HepG2 (cell line): ENCODE measurements around the gene SPOCD1. TPM values are rescaled to one million over a fixed set of nuclear protein-coding genes. Genes with fewer than 3 reads are reported as not detected.

ENCODE experiments used
- ATAC-seq: fragments of 200-7000 bp; cut with Tn5 transposase; 3 replicates; pipeline ENCODE4 v1.9.1; 2020; ENCODE audit warnings: mild to moderate bottlenecking, moderate library complexity
- BruUV-seq: library from RNA; stranded (reverse); fragments of 400-500 nt; replicated peaks from 2 replicates; lab custom pipeline; 2021; lab: Mats Ljungman, UMichigan
- CTCF ChIA-PET: fragments of 300-600 bp; formaldehyde crosslinking; extraction: SDS; loops from one replicate; lab custom pipeline; 2021; ENCODE audit warnings: low total read pairs, inconsistent platforms, low intra/inter-chr PET ratio; lab: Yijun Ruan, JAX
- POLR2A ChIA-PET: fragments of 350-600 bp; sonication (Branson Sonifier 250); formaldehyde crosslinking; loops from one replicate; lab custom pipeline; 2020; ENCODE audit warnings: antibody characterized with exemption, inconsistent platforms; lab: Yijun Ruan, JAX
- DNase-seq: peaks from one replicate; pipeline ENCODE4 v3.0.0-alpha.2; 2015; ENCODE audit warnings: low spot score
- FAIRE-seq: peaks from 3 replicates; lab custom pipeline; 2011; peaks lifted over from hg19 to GRCh38; lab: Jason Lieb, UNC
- H2AFZ ChIP-seq: one replicate; pipeline ENCODE4 v1.6.1; 2011; ENCODE audit warnings: low read length, inconsistent platforms
- H3K27ac ChIP-seq: fragments of 300-600 bp; 3 replicates; pipeline ENCODE4 v1.8.0; 2011; ENCODE audit warnings: mixed run types, mild to moderate bottlenecking, mixed read lengths, low read length, inconsistent platforms; ENCODE audit not compliant: insufficient read depth; ENCODE audit errors: extremely low read length
- H3K27me3 ChIP-seq, 2 experiments: fragments of 200-600 bp in 1 of 2; 2 replicates in 1 of 2; 3 replicates in 1 of 2; pipeline versions ENCODE4 v1.6.0 to v1.8.0; 2011; ENCODE audit warnings: low read length in 2 of 2, mild to moderate bottlenecking in 2 of 2, moderate library complexity in 2 of 2, inconsistent platforms in 1 of 2; ENCODE audit not compliant: insufficient read depth in 2 of 2, control insufficient read depth in 1 of 2
- H3K36me3 ChIP-seq, 2 experiments: fragments of 200-600 bp in 1 of 2; replicated peaks in 1 of 2; 2 replicates in 1 of 2; 3 replicates in 1 of 2; pipeline versions ENCODE4 v1.5.1 to v1.8.0; 2011; ENCODE audit warnings: low read length in 2 of 2, inconsistent platforms in 1 of 2; ENCODE audit not compliant: insufficient read depth in 2 of 2, control insufficient read depth in 1 of 2
- H3K4me1 ChIP-seq: 2 replicates; pipeline ENCODE4 v1.5.1; 2012; ENCODE audit warnings: low read length, inconsistent platforms; ENCODE audit not compliant: insufficient read depth
- H3K4me2 ChIP-seq: 2 replicates; pipeline ENCODE4 v1.6.0; 2011; ENCODE audit warnings: low read depth, low read length, inconsistent platforms
- H3K4me3 ChIP-seq, 3 experiments: fragments of 200-600 bp in 1 of 3; sonication (generic), shearing (Covaris generic) in 1 of 3; replicated peaks in 1 of 3; 2 replicates each; pipeline ENCODE4 v1.5.1; 2011 to 2016; ENCODE audit warnings: low read length in 3 of 3, inconsistent platforms in 2 of 3, low read depth in 2 of 3, mild to moderate bottlenecking in 2 of 3, control low read depth in 1 of 3, mixed read lengths in 1 of 3; ENCODE audit not compliant: insufficient read depth in 1 of 3
- H3K79me2 ChIP-seq: one replicate; pipeline ENCODE4 v1.6.1; 2011; ENCODE audit warnings: low read length, inconsistent platforms; ENCODE audit not compliant: insufficient read depth
- H3K9ac ChIP-seq: 2 replicates; pipeline ENCODE4 v1.6.0; 2011; ENCODE audit warnings: mild to moderate bottlenecking, low read depth, low read length, inconsistent platforms; ENCODE audit not compliant: insufficient read depth
- H3K9me3 ChIP-seq: 2 replicates; pipeline ENCODE4 v1.5.1; 2012; ENCODE audit warnings: mild to moderate bottlenecking, low read length
- H4K20me1 ChIP-seq: 2 replicates; pipeline ENCODE4 v1.6.0; 2011; ENCODE audit warnings: inconsistent platforms, mild to moderate bottlenecking, low read length, moderate library complexity; ENCODE audit not compliant: insufficient read depth
- CHD4 ChIP-seq: fragments of 200-600 bp; sonication (generic); IDR thresholded peaks from 2 replicates; pipeline ENCODE4 v1.7.0; 2017; ENCODE audit warnings: mild to moderate bottlenecking, low read length, borderline replicate concordance
- HMG20A ChIP-seq: IDR thresholded peaks from 2 replicates; pipeline ENCODE4 v1.6.1; 2016; ENCODE audit warnings: borderline replicate concordance
- HNRNPK ChIP-seq: fragments of 200-400 bp; formaldehyde crosslinking; IDR thresholded peaks from 2 replicates; pipeline ENCODE4 v1.6.1; 2018; ENCODE audit warnings: low read length, low read depth, moderate library complexity, mild to moderate bottlenecking; ENCODE audit not compliant: poor library complexity, severe bottlenecking
- KLF13 ChIP-seq: sonication (generic); formaldehyde crosslinking; IDR thresholded peaks from 2 replicates; pipeline ENCODE4 v1.4.0; 2020; ENCODE audit warnings: mild to moderate bottlenecking, missing genetic modification reagents
- RBM22 ChIP-seq: fragments of 200-400 bp; formaldehyde crosslinking; optimal IDR thresholded peaks from 2 replicates; pipeline ENCODE3; 2017; ENCODE audit warnings: mild to moderate bottlenecking, low read length, moderate library complexity
- RFX3 ChIP-seq: IDR thresholded peaks from 2 replicates; pipeline ENCODE4 v1.6.1; 2016; ENCODE audit warnings: missing biosample characterization, missing genetic modification reagents
- TBP ChIP-seq: sonication (generic); formaldehyde crosslinking; IDR thresholded peaks from 2 replicates; pipeline ENCODE4 v1.5.0; 2020; ENCODE audit warnings: missing genetic modification reagents
- ZFX ChIP-seq: sonication (generic); formaldehyde crosslinking; IDR thresholded peaks from 2 replicates; pipeline ENCODE4 v1.4.0; 2020; ENCODE audit warnings: mild to moderate bottlenecking, low read depth, missing genetic modification reagents, moderate library complexity
- ZNF234 ChIP-seq: sonication (generic); formaldehyde crosslinking; conservative IDR thresholded peaks from 2 replicates; pipeline ENCODE4 v1.5.1; 2020; ENCODE audit warnings: mild to moderate bottlenecking, missing genetic modification reagents
- ZNF552 ChIP-seq: sonication (generic); formaldehyde crosslinking; IDR thresholded peaks from 2 replicates; pipeline ENCODE4 v1.9.0; 2022; ENCODE audit warnings: missing genetic modification reagents, mild to moderate bottlenecking, borderline replicate concordance
- ZNF564 ChIP-seq: sonication (generic); formaldehyde crosslinking; IDR thresholded peaks from 2 replicates; pipeline ENCODE4 v1.8.1; 2023; ENCODE audit warnings: mild to moderate bottlenecking, missing genetic modification reagents
- ZNF570 ChIP-seq: sonication (generic); formaldehyde crosslinking; IDR thresholded peaks from 2 replicates; pipeline ENCODE4 v1.4.0; 2020; ENCODE audit warnings: mild to moderate bottlenecking, missing genetic modification reagents, borderline replicate concordance
- ZNF674 ChIP-seq: sonication (generic); formaldehyde crosslinking; IDR thresholded peaks from 2 replicates; pipeline ENCODE4 v1.5.0; 2020; ENCODE audit warnings: low read depth, mild to moderate bottlenecking, missing genetic modification reagents
- WGBS: methylation state at CpG from one replicate; pipeline ENCODE4 v1.1.6; 2017; ENCODE audit warnings: low lambda C conversion rate; 5-methylcytosine and 5-hydroxymethylcytosine counted together
- in situ Hi-C: cut with HindIII; loops from 2 replicates; pipeline ENCODE4 v1.10.0; 2017; ENCODE audit warnings: low pct_unique_long_range_greater_than_20kb; ENCODE audit not compliant: extremely low pct_ligation_motif_present
- intact Hi-C: fragments of 100-400 bp; cut with micrococcal nuclease; formaldehyde crosslinking; loops from one replicate; pipeline ENCODE4 v1.10.0; 2022; ENCODE audit not compliant: unreplicated experiment
- polyA plus RNA-seq, 8 experiments: library from polyadenylated mRNA; depleted of rRNA in 3 of 8; stranded (reverse) in 7 of 8; unstranded in 1 of 8; fragments of >200 nt; fragmentation: Illumina TruSeq in 4 of 8; extraction: Trizol in 4 of 8; gene quantifications; 2 replicates each; pipeline versions ENCODE4 v1.2.1 to v1.2.3, GENCODE V29; 2011 to 2016; ENCODE audit warnings: low read depth in 4 of 8, missing spikeins in 1 of 8, mixed read lengths in 1 of 8; ENCODE audit not compliant: insufficient read depth in 1 of 8
- total RNA-seq, 5 experiments: library from RNA; depleted of rRNA; stranded (reverse); fragments of >200 nt; fragmentation: Illumina TruSeq; extraction: Trizol; gene quantifications; 2 replicates each; pipeline ENCODE4 v1.2.3, GENCODE V29; 2016; ENCODE audit warnings: low read depth in 1 of 5
- TF ChIP-seq, protein P1 (sequence below): sonication (generic); formaldehyde crosslinking; IDR thresholded peaks from 2 replicates; pipeline ENCODE4 v1.8.1; 2023; ENCODE audit warnings: missing genetic modification reagents, mild to moderate bottlenecking, borderline replicate concordance
- TF ChIP-seq, protein P2 (sequence below): sonication (generic); formaldehyde crosslinking; IDR thresholded peaks from 2 replicates; pipeline ENCODE4 v1.4.0; 2020; ENCODE audit warnings: missing genetic modification reagents, mild to moderate bottlenecking, borderline replicate concordance
- TF ChIP-seq, protein P3 (sequence below): sonication (generic); formaldehyde crosslinking; IDR thresholded peaks from 2 replicates; pipeline ENCODE4 v1.4.0; 2020; ENCODE audit warnings: missing genetic modification reagents

The SPOCD1 gene
- total and polyA plus RNA-seq, 2 of the 13 experiments (the other 11 are each of a cell fraction or from before 2014, with no cell fraction given) = 0.24 to 0.29 TPM

DNA sequence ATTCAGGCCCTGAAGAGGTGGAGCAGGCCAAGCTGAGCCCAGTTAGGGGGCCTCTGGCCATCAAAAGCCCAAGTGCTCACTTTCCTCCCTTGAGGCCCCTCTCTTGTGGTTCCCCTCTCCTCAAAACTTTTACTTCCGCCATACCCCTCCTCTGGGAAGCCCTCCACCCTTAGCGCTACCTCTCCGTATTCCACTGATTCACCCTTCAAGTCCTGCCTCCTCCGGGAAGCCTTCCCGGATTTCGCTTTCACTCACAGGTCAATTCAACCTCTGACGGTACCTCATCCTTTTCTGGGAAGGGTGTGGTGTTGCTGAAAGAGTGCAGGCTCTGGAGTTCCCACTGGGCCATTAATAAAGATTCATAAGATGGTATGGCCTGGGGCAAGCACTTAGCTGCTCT, 19.1 kb downstream of the SPOCD1 start (continued):
- TF ChIP-seq KLF13 (CRISPR knock-in tag) (no peak), ZNF674 (no peak), RBM22 (no peak)
- TF ChIP-seq, all 625 proteins: peak for 1

DNA sequence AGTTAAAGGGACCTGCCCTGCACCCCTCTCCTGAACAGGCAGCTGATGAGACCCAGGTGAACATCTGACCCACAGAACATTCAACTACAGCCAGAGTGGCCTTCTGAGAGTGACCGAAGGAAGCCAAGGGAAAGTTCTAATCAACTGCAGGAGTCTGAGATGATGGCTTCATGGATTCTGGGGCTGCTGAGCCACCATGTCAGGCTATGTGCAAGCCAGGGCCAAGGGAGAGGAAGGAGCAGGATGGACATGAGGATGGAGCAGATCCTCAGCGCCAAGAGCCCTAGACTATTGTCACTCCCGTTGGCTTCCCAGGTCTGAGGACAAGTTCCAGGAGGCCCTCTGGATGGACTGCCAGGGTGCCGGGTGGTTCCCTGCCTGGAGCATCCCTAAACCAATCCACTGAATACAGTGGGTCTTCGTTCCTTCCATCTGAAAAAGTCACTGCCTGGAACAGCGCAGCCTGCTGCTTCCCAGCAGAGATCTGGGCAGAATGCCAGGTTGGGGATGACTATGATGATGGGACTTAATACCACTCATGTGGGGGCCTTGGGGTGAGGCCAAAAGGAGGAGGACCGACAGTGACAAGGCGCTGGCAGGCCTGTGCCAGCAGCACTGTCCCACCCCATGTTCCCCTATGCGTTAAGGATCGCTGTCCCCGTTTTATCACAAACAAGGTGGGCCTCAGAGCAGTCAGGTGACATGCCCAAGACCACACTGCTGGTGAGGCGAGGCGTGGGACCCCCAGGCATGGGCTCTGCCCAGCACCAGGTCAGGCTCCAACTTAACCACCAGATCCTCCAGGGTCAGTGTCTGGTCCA, 19.8 kb downstream of the SPOCD1 start:
- Histone ChIP-seq H3K9ac (no peak overlapping the region), H3K4me1 (no peaks in the 10 kb centered on the region), H3K4me3 (no peak overlapping the region), H3K4me2 (no peak overlapping the region), H3K27ac (no peak overlapping the region), H3K79me2 (no peaks in the 10 kb centered on the region), H3K27me3 (peaks cover 6 to 48% of the 10 kb centered on the region in 2 experiments; a peak in 4 of 5 replicates), H3K36me3 (no peaks in the 10 kb centered on the region), H4K20me1 (no peaks in the 10 kb centered on the region), H2AFZ (no peak overlapping the region), H3K9me3 (no peaks in the 10 kb centered on the region)
- in situ Hi-C loops = no loop called here
- WGBS = 36% methylated on average over 3 of the region's 13 CpGs
- no TSS peak for BruUV-seq
- ATAC-seq (no peak), FAIRE-seq (no peak), DNase-seq (no peak)
- intact Hi-C loops = no loop called here
- ChIA-PET CTCF (no interaction called here), POLR2A (no interaction called here)
- TF ChIP-seq CHD4 = no peak
- no peak for TF ChIP-seq ZFX
- TF ChIP-seq ZNF564 (CRISPR knock-in tag) = no peak
- TF ChIP-seq, protein P1, sequence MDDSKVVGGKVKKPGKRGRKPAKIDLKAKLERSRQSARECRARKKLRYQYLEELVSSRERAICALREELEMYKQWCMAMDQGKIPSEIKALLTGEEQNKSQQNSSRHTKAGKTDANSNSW = no peak
- no peak for TF ChIP-seq TBP (CRISPR knock-in tag)
- no peak for TF ChIP-seq ZNF234 (CRISPR knock-in tag)
- no peak for TF ChIP-seq RFX3 (CRISPR knock-in tag)
- no peak for TF ChIP-seq ZNF570
- no peak for TF ChIP-seq HMG20A (CRISPR knock-in tag)
- no peak for TF ChIP-seq HNRNPK
- TF ChIP-seq, protein P2, sequence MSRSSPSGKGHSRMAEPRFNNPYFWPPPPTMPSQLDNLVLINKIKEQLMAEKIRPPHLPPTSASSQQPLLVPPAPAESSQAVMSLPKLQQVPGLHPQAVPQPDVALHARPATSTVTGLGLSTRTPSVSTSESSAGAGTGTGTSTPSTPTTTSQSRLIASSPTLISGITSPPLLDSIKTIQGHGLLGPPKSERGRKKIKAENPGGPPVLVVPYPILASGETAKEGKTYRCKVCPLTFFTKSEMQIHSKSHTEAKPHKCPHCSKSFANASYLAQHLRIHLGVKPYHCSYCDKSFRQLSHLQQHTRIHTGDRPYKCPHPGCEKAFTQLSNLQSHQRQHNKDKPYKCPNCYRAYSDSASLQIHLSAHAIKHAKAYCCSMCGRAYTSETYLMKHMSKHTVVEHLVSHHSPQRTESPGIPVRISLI = no peak
- TF ChIP-seq ZNF552 = no peak
- TF ChIP-seq, protein P3, sequence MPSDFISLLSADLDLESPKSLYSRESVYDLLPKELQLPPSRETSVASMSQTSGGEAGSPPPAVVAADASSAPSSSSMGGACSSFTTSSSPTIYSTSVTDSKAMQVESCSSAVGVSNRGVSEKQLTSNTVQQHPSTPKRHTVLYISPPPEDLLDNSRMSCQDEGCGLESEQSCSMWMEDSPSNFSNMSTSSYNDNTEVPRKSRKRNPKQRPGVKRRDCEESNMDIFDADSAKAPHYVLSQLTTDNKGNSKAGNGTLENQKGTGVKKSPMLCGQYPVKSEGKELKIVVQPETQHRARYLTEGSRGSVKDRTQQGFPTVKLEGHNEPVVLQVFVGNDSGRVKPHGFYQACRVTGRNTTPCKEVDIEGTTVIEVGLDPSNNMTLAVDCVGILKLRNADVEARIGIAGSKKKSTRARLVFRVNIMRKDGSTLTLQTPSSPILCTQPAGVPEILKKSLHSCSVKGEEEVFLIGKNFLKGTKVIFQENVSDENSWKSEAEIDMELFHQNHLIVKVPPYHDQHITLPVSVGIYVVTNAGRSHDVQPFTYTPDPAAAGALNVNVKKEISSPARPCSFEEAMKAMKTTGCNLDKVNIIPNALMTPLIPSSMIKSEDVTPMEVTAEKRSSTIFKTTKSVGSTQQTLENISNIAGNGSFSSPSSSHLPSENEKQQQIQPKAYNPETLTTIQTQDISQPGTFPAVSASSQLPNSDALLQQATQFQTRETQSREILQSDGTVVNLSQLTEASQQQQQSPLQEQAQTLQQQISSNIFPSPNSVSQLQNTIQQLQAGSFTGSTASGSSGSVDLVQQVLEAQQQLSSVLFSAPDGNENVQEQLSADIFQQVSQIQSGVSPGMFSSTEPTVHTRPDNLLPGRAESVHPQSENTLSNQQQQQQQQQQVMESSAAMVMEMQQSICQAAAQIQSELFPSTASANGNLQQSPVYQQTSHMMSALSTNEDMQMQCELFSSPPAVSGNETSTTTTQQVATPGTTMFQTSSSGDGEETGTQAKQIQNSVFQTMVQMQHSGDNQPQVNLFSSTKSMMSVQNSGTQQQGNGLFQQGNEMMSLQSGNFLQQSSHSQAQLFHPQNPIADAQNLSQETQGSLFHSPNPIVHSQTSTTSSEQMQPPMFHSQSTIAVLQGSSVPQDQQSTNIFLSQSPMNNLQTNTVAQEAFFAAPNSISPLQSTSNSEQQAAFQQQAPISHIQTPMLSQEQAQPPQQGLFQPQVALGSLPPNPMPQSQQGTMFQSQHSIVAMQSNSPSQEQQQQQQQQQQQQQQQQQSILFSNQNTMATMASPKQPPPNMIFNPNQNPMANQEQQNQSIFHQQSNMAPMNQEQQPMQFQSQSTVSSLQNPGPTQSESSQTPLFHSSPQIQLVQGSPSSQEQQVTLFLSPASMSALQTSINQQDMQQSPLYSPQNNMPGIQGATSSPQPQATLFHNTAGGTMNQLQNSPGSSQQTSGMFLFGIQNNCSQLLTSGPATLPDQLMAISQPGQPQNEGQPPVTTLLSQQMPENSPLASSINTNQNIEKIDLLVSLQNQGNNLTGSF (CRISPR knock-in tag) = no peak
